Measurements from ENCODE around the gene NCS1.

NCS1 gene

GRCh38 chr9:130147198-130147597, 25.0 kb upstream of the NCS1 start:
- TF ChIP-seq ZBTB7A (IDR thresholded peaks at IDR 0.05; ENCODE audit: low read depth) (no peak), USF1 (IDR thresholded peaks at IDR 0.05) (no peak), TCF12 (IDR thresholded peaks at IDR 0.05; ENCODE audit: low read depth) (no peak), YY1 (IDR thresholded peaks at IDR 0.05; ENCODE audit: low read depth) (no peak), NFIC (IDR thresholded peaks at IDR 0.05) (no peak), CEBPB (IDR thresholded peaks at IDR 0.05) (no peak), CREB1 (IDR thresholded peaks at IDR 0.05; ENCODE audit: low read depth) (no peak), REST (IDR thresholded peaks at IDR 0.05; ENCODE audit: low read depth) (no peak)

GRCh38 chr9:130147910-130148309, 24.3 kb upstream of the NCS1 start:
- no peak for TF ChIP-seq YY1 (IDR thresholded peaks at IDR 0.05; ENCODE audit: low read depth)
- no peak for TF ChIP-seq RAD21 (IDR thresholded peaks at IDR 0.05; ENCODE audit: low read depth)
- no peak for TF ChIP-seq TCF12 (IDR thresholded peaks at IDR 0.05; ENCODE audit: low read depth)
- TF ChIP-seq EGR1 (IDR thresholded peaks at IDR 0.05), result no peak
- no peak for TF ChIP-seq MAX (IDR thresholded peaks at IDR 0.05)
- no peak for TF ChIP-seq CREB1 (IDR thresholded peaks at IDR 0.05; ENCODE audit: low read depth)

GRCh38 chr9:130149031-130149430, 23.2 kb upstream of the NCS1 start:
- TF ChIP-seq NFIC (IDR thresholded peaks at IDR 0.05) (no peak), REST (IDR thresholded peaks at IDR 0.05; ENCODE audit: low read depth) (no peak), YY1 (IDR thresholded peaks at IDR 0.05; ENCODE audit: low read depth) (no peak), TAF1 (IDR thresholded peaks at IDR 0.05; ENCODE audit: low read depth) (no peak), EGR1 (IDR thresholded peaks at IDR 0.05) (no peak), RAD21 (IDR thresholded peaks at IDR 0.05; ENCODE audit: low read depth) (no peak), ZBTB7A (IDR thresholded peaks at IDR 0.05; ENCODE audit: low read depth) (no peak), CEBPB (IDR thresholded peaks at IDR 0.05) (no peak), MAX (IDR thresholded peaks at IDR 0.05) (no peak), USF1 (IDR thresholded peaks at IDR 0.05) (no peak), TEAD4 (IDR thresholded peaks at IDR 0.05) (no peak), FOXM1 (IDR thresholded peaks at IDR 0.05; ENCODE audit: borderline replicate concordance, low read depth) (no peak), CREB1 (IDR thresholded peaks at IDR 0.05; ENCODE audit: low read depth) (no peak)

- no peak for TF ChIP-seq RAD21 (IDR thresholded peaks at IDR 0.05; ENCODE audit: low read depth)
- TF ChIP-seq YY1 (IDR thresholded peaks at IDR 0.05; ENCODE audit: low read depth), result no peak
- TF ChIP-seq CEBPB (IDR thresholded peaks at IDR 0.05), result no peak
- TF ChIP-seq ZBTB7A (IDR thresholded peaks at IDR 0.05; ENCODE audit: low read depth), result no peak
- TF ChIP-seq TEAD4 (IDR thresholded peaks at IDR 0.05), result no peak
- no peak for TF ChIP-seq MAX (IDR thresholded peaks at IDR 0.05)
- no peak for TF ChIP-seq NFIC (IDR thresholded peaks at IDR 0.05)
- no peak for TF ChIP-seq FOXM1 (IDR thresholded peaks at IDR 0.05; ENCODE audit: borderline replicate concordance, low read depth)
- TF ChIP-seq EP300 (IDR thresholded peaks at IDR 0.05; ENCODE audit: borderline replicate concordance), result no peak
- TF ChIP-seq CREB1 (IDR thresholded peaks at IDR 0.05; ENCODE audit: low read depth), result no peak
- TF ChIP-seq REST (IDR thresholded peaks at IDR 0.05; ENCODE audit: low read depth), result no peak
Observed at GRCh38 chr9:130149654-130150286, 22.4 kb upstream of the NCS1 start.

All from Ishikawa (cell line).